ENCODE data around the gene CALCOCO1.

Gene CALCOCO1

DNA sequence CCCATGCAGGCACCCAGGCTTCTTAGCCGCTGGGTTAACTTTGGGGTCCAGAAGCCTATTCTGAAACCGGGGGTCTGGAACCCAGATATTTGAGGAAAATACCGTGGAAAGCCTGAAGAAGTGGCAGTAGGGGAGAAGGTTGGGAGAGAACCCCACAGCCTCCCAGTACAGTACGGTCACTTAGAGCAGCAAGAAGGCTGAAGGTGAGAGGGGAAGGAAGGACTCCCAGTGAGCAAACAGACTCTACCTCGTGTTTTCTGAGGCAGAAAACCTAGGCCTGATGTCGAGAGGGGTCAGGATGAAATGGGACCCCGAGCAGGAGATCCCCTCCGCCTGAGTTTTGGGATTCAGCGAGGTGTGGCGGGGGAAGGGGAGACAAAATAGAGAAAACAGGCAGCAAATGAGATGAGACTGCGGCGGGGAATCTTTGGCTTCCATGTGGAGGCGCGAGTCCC lies 10.7 kb upstream of the CALCOCO1 start:
- Histone ChIP-seq H3K4me3 (ENCODE audit: insufficient read length, low read depth) (peak overlapping the region; percentile 56), H3K36me3 (ENCODE audit: insufficient read depth, insufficient read length, low read length) (no peaks in the 10 kb centered on the region), H3K4me1 (ENCODE audit: insufficient read depth, insufficient read length) (peaks cover 13% of the 10 kb centered on the region), H3K27me3 (ENCODE audit: insufficient read depth, insufficient read length) (peaks cover 79% of the 10 kb centered on the region), H3K9me3 (ENCODE audit: insufficient read depth, low read length) (no peaks in the 10 kb centered on the region), H3K9ac (ENCODE audit: insufficient read length, low read depth) (peak overlapping the region; percentile 72)
- TF ChIP-seq ZNF274 (IDR thresholded peaks at IDR 0.05; ENCODE audit: low read depth, low read length) (no peak), SUZ12 (IDR thresholded peaks at IDR 0.05; ENCODE audit: extremely low read depth, insufficient read depth, insufficient read length) (no peak), YY1 (IDR thresholded peaks at IDR 0.05; ENCODE audit: insufficient read depth, insufficient read length) (no peak)
- DNase-seq (ENCODE audit: low read depth, low spot score): no peak

DNA sequence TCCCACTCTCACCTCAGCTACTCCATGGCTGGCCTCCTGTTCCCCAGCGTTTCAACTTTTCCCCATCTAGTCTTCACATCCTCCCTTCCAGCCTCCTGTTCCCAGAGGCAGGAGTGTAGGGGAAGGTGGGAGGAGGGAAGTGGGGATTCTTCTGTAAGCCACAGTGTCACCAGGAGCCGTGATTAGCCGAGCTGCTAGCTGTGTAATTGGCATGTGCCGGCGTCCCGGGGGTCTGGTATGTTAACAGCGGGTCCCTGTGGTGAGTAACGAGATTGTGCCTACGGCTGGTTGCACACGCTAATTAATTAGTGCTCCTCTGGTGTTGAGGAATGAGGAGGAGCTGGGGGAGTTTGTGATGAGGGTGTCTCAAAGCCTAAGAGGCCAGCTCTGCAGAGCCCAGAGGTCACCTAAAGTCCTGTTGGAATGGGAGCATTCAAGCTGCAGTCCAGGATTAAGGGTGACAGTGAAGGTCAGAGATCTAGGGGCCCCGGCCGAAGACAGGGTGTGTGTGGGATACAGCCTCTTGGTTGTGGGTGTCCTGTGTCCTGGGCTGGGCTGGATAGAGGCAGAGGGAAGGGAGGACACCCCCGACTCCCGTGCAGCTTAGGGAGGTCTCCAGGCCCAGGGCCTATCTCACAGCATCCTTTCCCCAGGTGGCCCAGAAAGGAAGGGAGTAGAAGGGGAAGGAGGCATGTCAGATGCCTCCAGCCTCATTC lies 10.0 kb upstream of the CALCOCO1 start:
- TF ChIP-seq SUZ12 (IDR thresholded peaks at IDR 0.05; ENCODE audit: extremely low read depth, insufficient read depth, insufficient read length) (no peak), ZNF274 (IDR thresholded peaks at IDR 0.05; ENCODE audit: low read depth, low read length) (no peak), YY1 (IDR thresholded peaks at IDR 0.05; ENCODE audit: insufficient read depth, insufficient read length) (no peak)
- Histone ChIP-seq H3K9ac (ENCODE audit: insufficient read length, low read depth) (no peak overlapping the region), H3K36me3 (ENCODE audit: insufficient read depth, insufficient read length, low read length) (no peaks in the 10 kb centered on the region), H3K4me1 (ENCODE audit: insufficient read depth, insufficient read length) (peaks cover 13% of the 10 kb centered on the region), H3K4me3 (ENCODE audit: insufficient read length, low read depth) (no peak overlapping the region), H3K27me3 (ENCODE audit: insufficient read depth, insufficient read length) (peaks cover 75% of the 10 kb centered on the region), H3K9me3 (ENCODE audit: insufficient read depth, low read length) (no peaks in the 10 kb centered on the region)
- no peak for DNase-seq (ENCODE audit: low read depth, low spot score)

DNA sequence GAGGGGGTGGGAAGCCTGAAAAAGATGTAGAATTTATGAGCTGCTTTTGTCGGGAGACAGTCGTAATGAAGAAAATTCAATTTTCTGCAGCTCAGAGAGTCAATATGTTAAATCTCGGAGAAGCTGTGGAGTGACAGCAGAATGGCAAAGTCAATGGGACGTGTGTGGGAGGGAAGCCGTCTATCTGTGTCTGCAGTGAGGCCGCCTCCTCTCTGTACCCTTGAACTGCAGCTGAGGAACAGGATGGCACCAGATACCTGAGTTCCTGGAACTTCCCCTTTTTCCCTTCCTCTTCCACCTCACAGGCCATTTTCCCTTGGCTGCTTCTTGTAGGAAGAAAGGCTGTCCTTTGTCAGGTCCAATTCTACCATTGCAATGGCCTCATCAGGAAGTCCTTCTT lies 9.3 kb upstream of the CALCOCO1 start:
- no peaks in the 10 kb centered on the region for H3K9me3 ChIP-seq (ENCODE audit: insufficient read depth, low read length)
- TF ChIP-seq YY1 (IDR thresholded peaks at IDR 0.05; ENCODE audit: insufficient read depth, insufficient read length) (no peak), ZNF274 (IDR thresholded peaks at IDR 0.05; ENCODE audit: low read depth, low read length) (no peak), SUZ12 (IDR thresholded peaks at IDR 0.05; ENCODE audit: extremely low read depth, insufficient read depth, insufficient read length) (no peak)
- peaks cover 72% of the 10 kb centered on the region for H3K27me3 ChIP-seq (ENCODE audit: insufficient read depth, insufficient read length)
- H3K4me3 ChIP-seq (ENCODE audit: insufficient read length, low read depth): no peak overlapping the region
- H3K9ac ChIP-seq (ENCODE audit: insufficient read length, low read depth): no peak overlapping the region
- peaks cover 13% of the 10 kb centered on the region for H3K4me1 ChIP-seq (ENCODE audit: insufficient read depth, insufficient read length)
- no peaks in the 10 kb centered on the region for H3K36me3 ChIP-seq (ENCODE audit: insufficient read depth, insufficient read length, low read length)
- DNase-seq (ENCODE audit: low read depth, low spot score): no peak

DNA sequence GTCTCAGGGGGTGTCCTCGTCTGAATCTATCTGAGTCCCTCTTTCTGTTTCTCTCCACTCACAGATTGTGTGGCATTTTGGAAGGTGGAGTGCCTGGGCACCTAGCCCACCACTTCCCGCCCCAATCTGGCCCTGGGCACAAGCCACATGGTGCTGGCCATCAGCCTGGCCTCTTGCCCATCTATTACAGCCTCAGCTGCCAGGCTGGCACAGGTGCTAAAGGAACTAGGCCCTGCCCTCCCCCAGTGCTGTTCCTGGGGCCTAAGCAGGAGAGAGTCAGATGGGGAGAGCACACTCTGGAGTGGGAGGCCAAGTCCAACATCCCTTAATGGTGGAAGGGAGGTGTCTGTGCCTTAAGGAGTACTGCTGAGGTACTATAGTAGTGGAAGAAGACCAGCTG lies 8.3 kb upstream of the CALCOCO1 start:
- H3K36me3 ChIP-seq (ENCODE audit: insufficient read depth, insufficient read length, low read length): no peaks in the 10 kb centered on the region
- DNase-seq (ENCODE audit: low read depth, low spot score): no peak
- H3K9ac ChIP-seq (ENCODE audit: insufficient read length, low read depth): no peak overlapping the region
- H3K27me3 ChIP-seq (ENCODE audit: insufficient read depth, insufficient read length): peaks cover 64% of the 10 kb centered on the region
- peaks cover 13% of the 10 kb centered on the region for H3K4me1 ChIP-seq (ENCODE audit: insufficient read depth, insufficient read length)
- H3K4me3 ChIP-seq (ENCODE audit: insufficient read length, low read depth): no peak overlapping the region
- TF ChIP-seq SUZ12 (IDR thresholded peaks at IDR 0.05; ENCODE audit: extremely low read depth, insufficient read depth, insufficient read length) (no peak), ZNF274 (IDR thresholded peaks at IDR 0.05; ENCODE audit: low read depth, low read length) (no peak), YY1 (IDR thresholded peaks at IDR 0.05; ENCODE audit: insufficient read depth, insufficient read length) (no peak)
- H3K9me3 ChIP-seq (ENCODE audit: insufficient read depth, low read length): no peaks in the 10 kb centered on the region

DNA sequence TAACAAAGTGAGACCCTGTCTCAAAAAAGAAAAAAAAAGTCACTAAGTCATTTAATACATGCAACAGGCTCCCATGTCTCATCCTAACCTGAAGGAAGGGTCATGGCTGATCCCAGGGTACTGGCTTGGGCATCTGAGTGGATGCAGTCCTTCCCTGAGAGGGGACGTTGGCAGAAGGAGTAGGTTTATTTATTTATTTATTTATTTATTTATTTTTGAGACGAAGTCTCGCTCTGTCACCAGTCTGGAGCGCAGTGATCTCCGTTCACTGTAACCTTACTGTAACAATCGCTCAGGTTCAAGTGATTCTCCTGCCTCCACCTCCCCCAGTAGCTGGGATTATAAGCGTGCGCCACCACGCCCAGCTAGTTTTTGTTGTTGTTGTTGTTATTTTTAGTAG lies 7.2 kb upstream of the CALCOCO1 start:
- TF ChIP-seq ZNF274 (IDR thresholded peaks at IDR 0.05; ENCODE audit: low read depth, low read length) (no peak), YY1 (IDR thresholded peaks at IDR 0.05; ENCODE audit: insufficient read depth, insufficient read length) (no peak), SUZ12 (IDR thresholded peaks at IDR 0.05; ENCODE audit: extremely low read depth, insufficient read depth, insufficient read length) (no peak)

DNA sequence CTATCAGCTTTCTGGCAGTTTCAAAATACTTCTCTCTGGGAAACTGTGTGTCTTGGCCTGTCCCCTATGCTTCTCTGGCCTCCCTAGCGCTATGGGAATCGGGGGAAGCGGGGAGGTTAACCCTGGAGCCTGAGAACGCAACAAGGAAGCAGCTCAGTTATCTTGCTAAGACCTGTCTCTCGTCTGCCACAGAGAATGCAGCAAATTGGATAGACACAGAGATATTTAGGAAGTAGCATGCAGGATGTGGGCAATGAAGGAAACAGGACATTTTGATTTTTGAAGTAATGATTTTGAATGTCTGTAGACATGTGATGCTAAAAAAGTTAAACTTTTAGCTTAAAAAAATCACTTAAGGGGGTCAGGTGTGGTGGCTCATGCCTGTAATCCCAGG lies 6.6 kb upstream of the CALCOCO1 start:
- Histone ChIP-seq H3K4me3 (ENCODE audit: insufficient read length, low read depth) (no peak overlapping the region), H3K9me3 (ENCODE audit: insufficient read depth, low read length) (no peaks in the 10 kb centered on the region), H3K27me3 (ENCODE audit: insufficient read depth, insufficient read length) (peaks cover 47% of the 10 kb centered on the region), H3K4me1 (ENCODE audit: insufficient read depth, insufficient read length) (peaks cover 5% of the 10 kb centered on the region), H3K9ac (ENCODE audit: insufficient read length, low read depth) (no peak overlapping the region), H3K36me3 (ENCODE audit: insufficient read depth, insufficient read length, low read length) (no peaks in the 10 kb centered on the region)
- TF ChIP-seq YY1 (IDR thresholded peaks at IDR 0.05; ENCODE audit: insufficient read depth, insufficient read length): no peak
- no peak for TF ChIP-seq ZNF274 (IDR thresholded peaks at IDR 0.05; ENCODE audit: low read depth, low read length)
- no peak for TF ChIP-seq SUZ12 (IDR thresholded peaks at IDR 0.05; ENCODE audit: extremely low read depth, insufficient read depth, insufficient read length)
- DNase-seq (ENCODE audit: low read depth, low spot score): no peak

More for the DNA sequence above, 7.2 kb upstream of the CALCOCO1 start:
- Histone ChIP-seq H3K4me3 (ENCODE audit: insufficient read length, low read depth) (no peak overlapping the region), H3K36me3 (ENCODE audit: insufficient read depth, insufficient read length, low read length) (no peaks in the 10 kb centered on the region), H3K9me3 (ENCODE audit: insufficient read depth, low read length) (no peaks in the 10 kb centered on the region), H3K9ac (ENCODE audit: insufficient read length, low read depth) (no peak overlapping the region), H3K4me1 (ENCODE audit: insufficient read depth, insufficient read length) (peaks cover 10% of the 10 kb centered on the region), H3K27me3 (ENCODE audit: insufficient read depth, insufficient read length) (peaks cover 53% of the 10 kb centered on the region)
- no peak for DNase-seq (ENCODE audit: low read depth, low spot score)

DNA sequence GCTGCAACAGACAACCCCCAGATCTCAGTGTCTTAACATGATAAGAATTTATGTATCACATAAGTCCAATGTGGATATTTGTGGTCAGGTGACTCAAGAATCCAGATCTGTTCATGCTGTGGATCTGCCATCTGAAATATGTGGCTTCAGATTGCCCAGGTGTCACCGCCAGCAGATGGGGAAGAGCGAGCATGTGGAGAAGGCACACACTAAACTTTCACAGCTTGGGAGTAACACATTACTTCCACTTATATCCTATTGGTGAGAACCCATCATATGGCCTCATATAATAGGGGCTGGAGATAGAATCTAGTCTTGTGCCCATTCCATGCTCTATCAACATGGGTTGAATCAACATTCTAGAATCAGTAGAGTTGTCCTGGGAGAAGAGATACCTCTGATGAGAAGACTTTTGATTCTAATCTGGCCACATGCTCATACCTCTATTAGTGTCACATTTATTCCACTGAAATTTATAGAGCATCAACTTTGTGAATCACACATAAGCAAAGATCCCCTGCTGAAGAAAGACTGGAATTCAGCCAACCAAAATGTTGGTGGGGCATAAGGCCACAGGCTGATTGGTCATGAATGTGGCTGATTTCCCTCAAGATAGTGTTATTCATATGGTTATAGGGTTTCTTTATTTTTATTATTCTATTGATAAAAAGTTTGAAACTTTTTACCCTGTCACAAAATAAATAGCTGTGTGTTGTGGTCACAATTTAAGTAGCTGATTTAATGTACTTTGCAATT lies 6.0 kb upstream of the CALCOCO1 start:
- Histone ChIP-seq H3K36me3 (ENCODE audit: insufficient read depth, insufficient read length, low read length) (no peaks in the 10 kb centered on the region), H3K27me3 (ENCODE audit: insufficient read depth, insufficient read length) (peaks cover 41% of the 10 kb centered on the region), H3K9ac (ENCODE audit: insufficient read length, low read depth) (no peak overlapping the region), H3K4me3 (ENCODE audit: insufficient read length, low read depth) (no peak overlapping the region), H3K4me1 (ENCODE audit: insufficient read depth, insufficient read length) (peaks cover 3% of the 10 kb centered on the region), H3K9me3 (ENCODE audit: insufficient read depth, low read length) (no peaks in the 10 kb centered on the region)
- TF ChIP-seq SUZ12 (IDR thresholded peaks at IDR 0.05; ENCODE audit: extremely low read depth, insufficient read depth, insufficient read length) (no peak), ZNF274 (IDR thresholded peaks at IDR 0.05; ENCODE audit: low read depth, low read length) (no peak), YY1 (IDR thresholded peaks at IDR 0.05; ENCODE audit: insufficient read depth, insufficient read length) (no peak)
- no peak for DNase-seq (ENCODE audit: low read depth, low spot score)
